ENCODE results near the gene IFI30. TPM values are rescaled to one million over a fixed set of nuclear protein-coding genes. Genes with fewer than 3 reads are reported as not detected.

The IFI30 gene
- total RNA-seq, 1 experiment from 2014 or later = 112 TPM

GRCh38 chr19:18152817-18153555 is 20.6 kb upstream of the IFI30 start, which contains the start of gene PIK3R2:
Gene PIK3R2 (plus strand): TSS chr19:18153163. CDS start chr19:18155880, 2,717 bp downstream.
- peak; percentile 98 for DNase-seq (ENCODE audit: low read depth)

- DNase-seq (ENCODE audit: low read depth) = no peak
Measured at GRCh38 chr19:18153556-18154134, 20.0 kb upstream of the IFI30 start.

GRCh38 chr19:18155095-18156087 is 18.2 kb upstream of the IFI30 start:
- no peak for DNase-seq (ENCODE audit: low read depth)

- DNase-seq (ENCODE audit: low read depth) = no peak
Measured at GRCh38 chr19:18156268-18156667, 17.3 kb upstream of the IFI30 start.

- DNase-seq (ENCODE audit: low read depth) = peak; percentile 64
Measured at GRCh38 chr19:18156841-18157464, 16.7 kb upstream of the IFI30 start.

GRCh38 chr19:18157465-18158063 is 16.0 kb upstream of the IFI30 start:
- DNase-seq (ENCODE audit: low read depth) = no peak

GRCh38 chr19:18158467-18158866 is 15.1 kb upstream of the IFI30 start:
- no peak for DNase-seq (ENCODE audit: low read depth)

- DNase-seq (ENCODE audit: low read depth) = peak; percentile 41
Measured at GRCh38 chr19:18159059-18159616, 14.5 kb upstream of the IFI30 start.

GRCh38 chr19:18159810-18160209 is 13.8 kb upstream of the IFI30 start:
- no peak for DNase-seq (ENCODE audit: low read depth)

GRCh38 chr19:18160493-18160970 is 13.1 kb upstream of the IFI30 start:
- no peak for DNase-seq (ENCODE audit: low read depth)

GRCh38 chr19:18160971-18161635 is 12.5 kb upstream of the IFI30 start:
- peak; percentile 34 for DNase-seq (ENCODE audit: low read depth)

GRCh38 chr19:18161636-18162002 is 12.0 kb upstream of the IFI30 start:
- no peak for DNase-seq (ENCODE audit: low read depth)

GRCh38 chr19:18164072-18164471 is 9.5 kb upstream of the IFI30 start:
- no peak for DNase-seq (ENCODE audit: low read depth)

- no peak for DNase-seq (ENCODE audit: low read depth)
Measured at GRCh38 chr19:18165794-18166544, 7.6 kb upstream of the IFI30 start.

- no peak for DNase-seq (ENCODE audit: low read depth)
Measured at GRCh38 chr19:18167011-18167410, 6.6 kb upstream of the IFI30 start.

- DNase-seq (ENCODE audit: low read depth) = peak; percentile 42
Measured at GRCh38 chr19:18167975-18168645, 5.5 kb upstream of the IFI30 start.

- no peak for DNase-seq (ENCODE audit: low read depth)
Measured at GRCh38 chr19:18168673-18169381, 4.8 kb upstream of the IFI30 start.

GRCh38 chr19:18170714-18171255 is 2.8 kb upstream of the IFI30 start:
- no peak for DNase-seq (ENCODE audit: low read depth)
